ENCODE results near the gene ERMN.
"Not testable (repeated sequence)": the region's sequence is repeated elsewhere in the genome, so short reads cannot be mapped to it uniquely, and the experiment has no call there.

ERMN gene, protein sequence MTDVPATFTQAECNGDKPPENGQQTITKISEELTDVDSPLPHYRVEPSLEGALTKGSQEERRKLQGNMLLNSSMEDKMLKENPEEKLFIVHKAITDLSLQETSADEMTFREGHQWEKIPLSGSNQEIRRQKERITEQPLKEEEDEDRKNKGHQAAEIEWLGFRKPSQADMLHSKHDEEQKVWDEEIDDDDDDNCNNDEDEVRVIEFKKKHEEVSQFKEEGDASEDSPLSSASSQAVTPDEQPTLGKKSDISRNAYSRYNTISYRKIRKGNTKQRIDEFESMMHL

GRCh38 chr2:157325786-157326185 lies at the start of gene ERMN:
Gene ERMN, minus strand, starts transcription at chr2:157325824. Its CDS starts 182 bp downstream, at chr2:157325642.
- DNase-seq: no peak
- H3K27ac Mint-ChIP-seq: no peak within 1 kb of the TSS
- H3K4me3 Mint-ChIP-seq: no peak within 1 kb of the TSS
- H3K9me3 Mint-ChIP-seq: no peaks in the 10 kb centered on the region
- H3K36me3 Mint-ChIP-seq (ENCODE audit: low read depth): peaks cover 9% of the 10 kb centered on the region
- H3K27me3 Mint-ChIP-seq: no peaks in the 10 kb centered on the region
- H3K4me1 Mint-ChIP-seq (ENCODE audit: low read depth): peaks cover 42% of the 10 kb centered on the region

- Mint-ChIP-seq H3K27me3 (no peaks in the 10 kb centered on the region), H3K36me3 (ENCODE audit: low read depth) (peaks cover 29% of the 10 kb centered on the region), H3K4me3 (no peak overlapping the region), H3K9me3 (peaks cover 25% of the 10 kb centered on the region), H3K4me1 (ENCODE audit: low read depth) (peaks cover 20% of the 10 kb centered on the region), H3K27ac (no peak overlapping the region)
- no peak for DNase-seq
Observed at GRCh38 chr2:157375384-157375783, 49.8 kb upstream of the ERMN start.

DNA sequence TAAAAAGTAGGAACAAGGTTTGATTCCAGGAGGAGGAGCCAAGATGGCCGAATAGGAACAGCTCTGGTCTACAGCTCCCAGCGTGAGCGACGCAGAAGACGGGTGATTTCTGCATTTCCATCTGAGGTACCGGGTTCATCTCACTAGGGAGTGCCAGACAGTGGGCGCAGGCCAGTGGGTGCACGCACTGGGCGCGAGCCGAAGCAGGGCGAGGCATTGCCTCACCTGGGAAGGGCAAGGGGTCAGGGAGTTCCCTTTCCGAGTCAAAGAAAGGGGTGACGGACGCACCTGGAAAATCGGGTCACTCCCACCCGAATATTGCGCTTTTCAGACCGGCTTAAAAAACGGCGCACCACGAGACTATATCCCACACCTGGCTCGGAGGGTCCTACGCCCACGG lies 42.9 kb upstream of the ERMN start:
- not testable (repeated sequence) for H3K27me3 Mint-ChIP-seq; H3K27ac Mint-ChIP-seq; H3K36me3 Mint-ChIP-seq (ENCODE audit: low read depth); DNase-seq; H3K9me3 Mint-ChIP-seq; H3K4me3 Mint-ChIP-seq
- peaks cover 35% of the 10 kb centered on the region for H3K4me1 Mint-ChIP-seq (ENCODE audit: low read depth)

GRCh38 chr2:157367704-157368103 lies 42.1 kb upstream of the ERMN start:
- H3K27me3 Mint-ChIP-seq: no peaks in the 10 kb centered on the region
- H3K36me3 Mint-ChIP-seq (ENCODE audit: low read depth): peaks cover 14% of the 10 kb centered on the region
- no peak overlapping the region for H3K4me3 Mint-ChIP-seq
- peaks cover 41% of the 10 kb centered on the region for H3K4me1 Mint-ChIP-seq (ENCODE audit: low read depth)
- H3K27ac Mint-ChIP-seq: no peak overlapping the region
- H3K9me3 Mint-ChIP-seq: peaks cover 4% of the 10 kb centered on the region
- DNase-seq: no peak

DNA sequence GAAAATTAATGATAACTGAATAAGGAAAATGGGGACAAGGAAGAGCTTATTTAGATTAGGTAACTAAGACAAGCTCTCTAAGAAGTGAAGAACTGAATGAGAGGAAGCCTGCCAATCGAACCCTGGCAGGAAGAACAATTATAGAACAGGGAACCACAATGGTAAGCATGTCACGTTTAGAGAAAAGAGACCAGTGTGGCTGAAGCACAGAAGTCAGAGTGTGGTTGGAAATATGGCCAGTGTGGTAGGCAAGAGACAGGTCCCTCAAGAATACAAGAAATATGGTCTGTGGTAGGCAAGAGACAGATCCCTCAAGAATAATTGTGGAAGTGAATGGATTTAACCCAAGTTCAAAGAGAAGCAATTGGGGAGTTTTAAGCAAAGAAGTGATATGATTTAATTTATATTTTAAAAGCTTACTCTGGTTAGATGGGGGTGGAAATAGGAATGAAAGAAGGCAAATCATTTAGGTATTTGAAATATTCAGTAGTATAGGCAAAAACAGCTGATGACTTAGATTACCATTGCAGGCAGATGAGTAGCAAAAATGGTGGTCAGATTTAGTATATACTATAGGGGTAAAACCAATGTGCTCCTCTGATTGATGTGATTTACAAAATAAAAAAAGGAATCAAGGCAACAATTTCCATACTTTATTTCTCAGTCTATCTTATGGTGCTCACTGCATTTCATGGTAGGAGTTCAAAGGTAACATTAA lies 38.8 kb upstream of the ERMN start:
- no peak for DNase-seq
- peak overlapping the region; percentile 37 for H3K27ac Mint-ChIP-seq
- H3K4me1 Mint-ChIP-seq (ENCODE audit: low read depth): peaks cover 42% of the 10 kb centered on the region
- H3K27me3 Mint-ChIP-seq: no peaks in the 10 kb centered on the region
- peaks cover 24% of the 10 kb centered on the region for H3K9me3 Mint-ChIP-seq
- no peak overlapping the region for H3K4me3 Mint-ChIP-seq
- peaks cover 38% of the 10 kb centered on the region for H3K36me3 Mint-ChIP-seq (ENCODE audit: low read depth)

- no peak overlapping the region for H3K4me3 Mint-ChIP-seq
- peak overlapping the region; percentile 37 for H3K27ac Mint-ChIP-seq
- H3K27me3 Mint-ChIP-seq: no peaks in the 10 kb centered on the region
- H3K36me3 Mint-ChIP-seq (ENCODE audit: low read depth): peaks cover 38% of the 10 kb centered on the region
- peaks cover 42% of the 10 kb centered on the region for H3K4me1 Mint-ChIP-seq (ENCODE audit: low read depth)
- H3K9me3 Mint-ChIP-seq: peaks cover 24% of the 10 kb centered on the region
- no peak for DNase-seq
Observed at GRCh38 chr2:157363612-157364101, 38.0 kb upstream of the ERMN start.

GRCh38 chr2:157362627-157363026 lies 37.0 kb upstream of the ERMN start:
- no peak overlapping the region for H3K27ac Mint-ChIP-seq
- peaks cover 38% of the 10 kb centered on the region for H3K36me3 Mint-ChIP-seq (ENCODE audit: low read depth)
- H3K27me3 Mint-ChIP-seq: no peaks in the 10 kb centered on the region
- H3K9me3 Mint-ChIP-seq: peaks cover 20% of the 10 kb centered on the region
- H3K4me3 Mint-ChIP-seq: no peak overlapping the region
- peaks cover 42% of the 10 kb centered on the region for H3K4me1 Mint-ChIP-seq (ENCODE audit: low read depth)
- DNase-seq: no peak

DNA sequence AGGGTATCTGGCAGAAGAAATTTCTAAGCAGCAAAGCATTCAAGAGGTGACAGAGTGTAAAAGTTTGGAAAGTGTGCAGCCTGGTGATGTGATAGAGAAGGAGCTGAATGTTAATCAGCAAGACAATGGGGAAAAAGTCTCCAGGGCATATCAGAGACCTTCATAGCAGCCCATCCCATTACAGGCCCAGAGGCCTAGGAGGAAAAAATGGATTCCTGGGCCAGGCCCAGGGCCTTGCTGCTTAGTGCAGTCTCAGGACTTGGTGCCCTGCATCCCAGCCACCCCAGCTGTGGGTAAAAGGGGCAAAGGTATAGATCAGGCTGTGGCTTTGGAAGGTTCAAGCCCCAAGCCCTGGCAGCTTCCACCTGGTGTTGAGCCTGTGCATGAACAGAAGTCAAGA lies 35.9 kb upstream of the ERMN start:
- Mint-ChIP-seq H3K4me3 (no peak overlapping the region), H3K36me3 (ENCODE audit: low read depth) (peaks cover 35% of the 10 kb centered on the region), H3K27me3 (no peaks in the 10 kb centered on the region), H3K9me3 (peaks cover 20% of the 10 kb centered on the region), H3K27ac (no peak overlapping the region), H3K4me1 (ENCODE audit: low read depth) (peaks cover 45% of the 10 kb centered on the region)
- DNase-seq: no peak

DNA sequence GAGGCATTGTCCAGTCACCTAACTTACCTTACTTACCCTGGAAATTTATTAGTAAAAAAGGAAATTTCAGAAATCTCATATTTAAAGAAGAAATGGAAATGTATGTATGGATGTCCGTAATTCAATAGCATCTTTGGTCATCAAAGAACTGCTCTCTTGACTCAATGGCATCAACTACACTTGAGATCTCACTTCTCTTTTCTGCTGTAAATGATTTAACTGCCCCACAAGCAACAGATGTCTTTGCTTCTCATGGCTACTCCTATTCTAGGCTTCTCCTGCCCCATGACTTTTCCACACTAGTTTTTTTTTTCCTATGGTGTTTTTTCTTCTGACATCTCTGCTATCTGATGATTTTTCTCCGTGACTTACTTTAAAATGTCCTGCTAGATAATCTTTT lies 34.0 kb upstream of the ERMN start:
- Mint-ChIP-seq H3K4me1 (ENCODE audit: low read depth) (peaks cover 41% of the 10 kb centered on the region), H3K27ac (no peak overlapping the region), H3K9me3 (peaks cover 20% of the 10 kb centered on the region), H3K4me3 (no peak overlapping the region), H3K36me3 (ENCODE audit: low read depth) (peaks cover 29% of the 10 kb centered on the region), H3K27me3 (no peaks in the 10 kb centered on the region)
- DNase-seq: no peak

DNA sequence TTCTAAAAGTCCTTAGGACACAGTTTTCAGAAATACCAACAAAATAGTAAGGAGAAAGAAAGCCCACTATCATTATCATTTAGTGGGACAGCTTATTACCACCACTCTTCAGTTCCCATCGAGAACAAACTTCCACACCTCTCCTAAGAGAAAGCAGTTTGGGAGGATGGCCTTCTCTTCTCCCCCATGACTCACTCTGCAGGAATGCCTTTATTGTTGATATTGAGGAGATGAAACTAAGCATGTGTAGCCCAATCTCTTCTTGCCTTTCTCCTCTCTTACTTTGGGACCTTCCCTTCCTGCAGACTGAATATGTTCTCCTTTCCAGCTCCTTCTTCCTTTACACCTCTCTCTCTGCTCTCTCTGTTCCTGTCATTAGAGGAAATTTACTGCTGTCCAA lies 30.0 kb upstream of the ERMN start:
- peaks cover 38% of the 10 kb centered on the region for H3K4me1 Mint-ChIP-seq (ENCODE audit: low read depth)
- no peak for DNase-seq

GRCh38 chr2:157349949-157350515 lies 24.4 kb upstream of the ERMN start:
- Mint-ChIP-seq H3K4me1 (ENCODE audit: low read depth) (peaks cover 42% of the 10 kb centered on the region), H3K27ac (no peak overlapping the region)

More for the DNA sequence above, 30.0 kb upstream of the ERMN start:
- H3K9me3 Mint-ChIP-seq: peaks cover 5% of the 10 kb centered on the region
- no peaks in the 10 kb centered on the region for H3K27me3 Mint-ChIP-seq
- H3K27ac Mint-ChIP-seq: no peak overlapping the region
- H3K36me3 Mint-ChIP-seq (ENCODE audit: low read depth): peaks cover 4% of the 10 kb centered on the region
- no peak overlapping the region for H3K4me3 Mint-ChIP-seq

GRCh38 chr2:157348291-157348921 lies 22.8 kb upstream of the ERMN start:
- Mint-ChIP-seq H3K27me3 (no peaks in the 10 kb centered on the region), H3K4me1 (ENCODE audit: low read depth) (peaks cover 31% of the 10 kb centered on the region), H3K4me3 (no peak overlapping the region), H3K36me3 (ENCODE audit: low read depth) (peaks cover 22% of the 10 kb centered on the region), H3K9me3 (peaks cover 20% of the 10 kb centered on the region), H3K27ac (peak overlapping the region; percentile 62)
- no peak for DNase-seq

More at GRCh38 chr2:157349949-157350515, 24.4 kb upstream of the ERMN start:
- no peaks in the 10 kb centered on the region for H3K27me3 Mint-ChIP-seq
- H3K9me3 Mint-ChIP-seq: peaks cover 9% of the 10 kb centered on the region
- DNase-seq: no peak
- H3K4me3 Mint-ChIP-seq: no peak overlapping the region
- peaks cover 6% of the 10 kb centered on the region for H3K36me3 Mint-ChIP-seq (ENCODE audit: low read depth)

- no peaks in the 10 kb centered on the region for H3K27me3 Mint-ChIP-seq
- DNase-seq: no peak
- no peak overlapping the region for H3K27ac Mint-ChIP-seq
- H3K4me3 Mint-ChIP-seq: no peak overlapping the region
- H3K36me3 Mint-ChIP-seq (ENCODE audit: low read depth): peaks cover 48% of the 10 kb centered on the region
- H3K9me3 Mint-ChIP-seq: peaks cover 39% of the 10 kb centered on the region
- H3K4me1 Mint-ChIP-seq (ENCODE audit: low read depth): peaks cover 25% of the 10 kb centered on the region
Observed at GRCh38 chr2:157345647-157346389, 20.2 kb upstream of the ERMN start.

DNA sequence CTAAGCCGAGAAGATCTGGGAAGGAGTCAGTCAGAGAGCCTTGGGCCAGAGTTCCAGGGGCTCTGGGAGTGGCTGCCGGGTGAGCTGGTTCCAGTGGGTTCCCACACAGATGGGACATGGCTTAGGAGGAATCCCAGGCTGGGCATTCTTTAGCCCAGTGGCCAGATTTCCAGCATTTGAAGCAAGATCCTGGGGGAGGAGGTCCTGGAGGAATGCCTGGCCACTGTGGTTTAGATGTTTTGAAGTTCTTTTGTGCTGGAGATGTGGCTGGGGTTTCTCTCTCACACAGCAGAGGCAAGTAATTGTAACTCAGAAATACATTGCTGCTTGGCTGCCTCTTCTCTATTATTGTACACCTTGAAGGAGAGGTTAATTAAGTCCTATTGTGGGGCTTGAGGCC lies 15.8 kb upstream of the ERMN start:
- H3K9me3 Mint-ChIP-seq: peaks cover 39% of the 10 kb centered on the region
- H3K27me3 Mint-ChIP-seq, DNase-seq, H3K27ac Mint-ChIP-seq, H3K4me3 Mint-ChIP-seq: not testable (repeated sequence)
- H3K4me1 Mint-ChIP-seq (ENCODE audit: low read depth): peaks cover 30% of the 10 kb centered on the region
- H3K36me3 Mint-ChIP-seq (ENCODE audit: low read depth): peaks cover 51% of the 10 kb centered on the region

Data from activated T-cell treated with anti-CD3 and anti-CD28 coated beads, Interleukin-2, amount 50 U/mL, for 24 hours (primary cell).